CD4-positive, alpha-beta T cell treated with Interleukin-12 subunit alpha and Interleukin-12 subunit beta, for 1 hour (primary cell): Measurements from ENCODE around the gene PCDHGA12.

Source experiments
- DNase-seq: peaks from one replicate; pipeline ENCODE4 v3.0.0-alpha.2; 2020

The PCDHGA12 gene

GRCh38 chr5:141441571-141442170 is 11.4 kb downstream of the PCDHGA12 start:
- DNase-seq = no peak

GRCh38 chr5:141465351-141465750 is 35.0 kb downstream of the PCDHGA12 start:
- no peak for DNase-seq

GRCh38 chr5:141475625-141476131 is 45.4 kb downstream of the PCDHGA12 start, which contains the start of gene PCDHGC3:
Gene PCDHGC3, plus strand, starts transcription at chr5:141475966. Its CDS starts 151 bp downstream, at chr5:141476117.
- peak; percentile 26 for DNase-seq

- DNase-seq = no peak
Observed at GRCh38 chr5:141476132-141476911, 46.0 kb downstream of the PCDHGA12 start.

GRCh38 chr5:141477044-141477575 is 46.8 kb downstream of the PCDHGA12 start:
- no peak for DNase-seq

- no peak for DNase-seq
Observed at GRCh38 chr5:141477815-141478214, 47.5 kb downstream of the PCDHGA12 start.

GRCh38 chr5:141478321-141478945 is 48.1 kb downstream of the PCDHGA12 start:
- DNase-seq = no peak

GRCh38 chr5:141479776-141480175 is 49.5 kb downstream of the PCDHGA12 start:
- no peak for DNase-seq
